Activated CD8-positive, alpha-beta memory T cell treated with anti-CD3 and anti-CD28 coated beads for 48 hours (primary cell): ENCODE measurements around the gene MFSD6.
"Not testable (repeated sequence)": the region's sequence is repeated elsewhere in the genome, so short reads cannot be mapped to it uniquely, and the experiment has no call there.

Experiments used
- DNase-seq, 3 experiments: peaks; one replicate each; pipeline ENCODE4 v3.0.0-alpha.2; 2020; ENCODE audit warnings: low read depth in 2 of 3, low spot score in 2 of 3

The MFSD6 gene

GRCh38 chr2:190407662-190408537, at the start of gene MFSD6:
TSS of gene MFSD6 (plus strand) at chr2:190408355. CDS start at chr2:190436030, 27,675 bp downstream.
- DNase-seq: peak; percentile 22 to 34 (median 22)

- not testable (repeated sequence) for DNase-seq
Observed at GRCh38 chr2:190358655-190359448, 49.3 kb upstream of the MFSD6 start.

GRCh38 chr2:190360561-190360960, 47.6 kb upstream of the MFSD6 start:
- no peak for DNase-seq

DNA sequence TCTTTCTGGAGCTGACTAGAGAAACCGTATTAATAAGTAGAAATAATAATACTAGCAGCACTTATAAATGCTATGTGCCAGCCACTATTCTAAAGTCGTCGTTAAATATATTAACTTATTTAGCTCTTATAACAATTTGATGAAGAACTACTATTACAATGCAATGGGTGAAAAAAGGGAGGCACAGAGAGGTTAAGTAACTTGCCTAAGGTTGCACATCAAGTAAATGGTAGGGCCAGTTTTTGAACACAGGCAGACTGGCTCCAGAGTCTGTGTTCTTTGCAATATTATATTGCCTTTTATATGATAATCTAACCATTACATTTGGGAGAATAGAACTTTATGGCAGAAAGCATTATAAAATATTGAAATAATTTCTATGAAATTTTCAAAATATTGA, 47.2 kb upstream of the MFSD6 start:
- no peak for DNase-seq

DNA sequence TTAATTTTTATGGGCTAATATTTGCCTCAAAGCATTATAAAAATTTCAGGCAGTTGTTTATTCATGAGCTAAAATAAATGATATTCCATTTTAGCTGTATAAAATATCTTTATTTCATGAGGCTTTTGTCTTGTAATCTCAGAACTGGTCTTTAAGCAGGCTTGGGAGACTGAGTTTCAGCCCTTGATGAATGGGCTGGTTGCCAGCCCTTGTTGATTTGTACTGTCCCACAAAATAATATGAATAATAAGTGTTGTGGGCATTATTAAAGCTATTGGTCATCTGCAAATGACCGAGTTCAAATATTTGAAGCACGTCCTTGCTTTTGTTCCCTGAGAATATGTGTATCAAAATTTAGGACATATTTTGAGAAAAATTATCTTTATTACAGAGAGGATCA, 46.6 kb upstream of the MFSD6 start:
- no peak for DNase-seq

GRCh38 chr2:190362894-190363293, 45.3 kb upstream of the MFSD6 start:
- DNase-seq: no peak

- DNase-seq: no peak
Observed at GRCh38 chr2:190365499-190366204, 42.5 kb upstream of the MFSD6 start.

DNA sequence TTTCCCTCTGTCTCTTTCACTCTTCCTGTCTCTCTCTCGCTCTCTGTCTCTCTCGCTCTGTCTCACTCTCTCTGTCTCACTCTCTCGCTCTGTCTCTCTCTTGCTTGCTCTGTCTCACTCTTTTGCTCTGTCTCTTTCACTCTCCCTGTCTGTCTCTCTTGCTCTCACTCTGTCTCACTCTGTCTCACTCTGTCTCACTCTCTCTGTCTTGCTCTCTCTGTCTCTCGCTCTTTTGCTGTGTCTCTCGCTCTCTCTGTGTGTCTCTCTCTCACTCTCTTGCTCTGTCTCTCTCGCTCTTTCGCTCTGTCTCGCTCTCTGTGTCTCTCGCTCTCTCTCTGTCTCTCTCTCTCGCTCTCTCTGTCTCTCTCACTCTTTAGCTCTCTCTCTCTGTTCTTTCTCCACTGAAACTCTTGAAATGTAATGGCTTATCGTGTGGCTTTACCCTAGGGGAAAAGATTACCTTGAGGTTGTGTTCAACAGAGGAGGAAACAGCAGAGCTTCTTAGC, 41.9 kb upstream of the MFSD6 start:
- DNase-seq: no peak

DNA sequence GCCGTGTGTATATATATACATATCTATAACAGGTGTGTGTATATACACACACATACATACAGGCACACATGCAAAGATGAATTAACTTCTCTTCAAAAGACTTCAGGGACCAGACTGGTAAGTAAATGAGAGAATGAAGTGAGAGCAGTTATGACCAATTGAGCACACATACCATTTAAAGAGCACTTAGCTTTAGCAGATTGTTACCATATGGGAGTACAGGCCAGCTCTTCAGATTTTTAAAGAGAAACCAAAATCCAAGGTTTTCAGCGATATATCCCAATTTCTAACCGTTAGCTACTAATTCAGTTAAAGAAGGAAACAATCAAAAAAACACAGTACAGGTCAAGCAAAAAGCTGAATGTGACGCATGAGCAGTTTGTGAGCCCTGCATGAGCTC, 41.1 kb upstream of the MFSD6 start:
- DNase-seq: no peak

DNA sequence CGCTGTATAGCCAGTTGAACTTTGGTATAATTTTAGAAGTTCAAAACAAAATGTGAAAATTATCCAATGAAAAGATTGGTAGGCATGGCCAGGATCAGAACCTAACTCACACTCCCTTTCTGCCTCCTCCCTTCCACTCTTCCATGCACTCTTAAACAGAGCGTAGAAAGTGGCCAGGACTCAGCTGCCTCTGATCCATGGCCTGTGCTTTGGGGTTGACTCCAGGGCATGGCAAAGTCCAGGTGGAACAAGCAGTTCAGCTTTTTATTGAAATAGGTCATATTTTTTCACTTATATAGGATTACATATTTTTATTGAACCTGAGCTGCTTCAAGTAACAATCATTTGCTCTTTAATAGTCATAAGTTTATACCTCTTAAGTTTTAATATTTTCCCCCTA, 38.5 kb upstream of the MFSD6 start:
- DNase-seq: no peak

- no peak for DNase-seq
Observed at GRCh38 chr2:190376083-190376482, 32.1 kb upstream of the MFSD6 start.

GRCh38 chr2:190376591-190377245, 31.4 kb upstream of the MFSD6 start:
- DNase-seq: no peak

DNA sequence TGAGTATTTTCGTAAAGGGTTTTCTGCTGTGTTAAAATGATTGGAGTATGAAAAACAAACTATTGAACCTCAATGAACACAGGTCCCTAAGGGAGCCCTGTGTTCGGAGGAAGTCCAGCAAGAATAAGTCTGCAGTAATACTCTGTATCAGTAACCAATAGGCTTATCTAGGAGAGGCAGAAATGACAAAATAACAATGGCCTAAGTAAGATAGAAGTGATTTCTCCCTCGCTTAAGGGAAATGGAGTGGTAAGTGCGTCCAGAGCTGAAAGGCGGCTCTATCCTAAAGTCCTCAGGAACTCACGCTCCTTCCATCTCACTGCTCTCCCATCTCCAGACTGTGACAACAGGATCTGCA, 29.3 kb upstream of the MFSD6 start:
- DNase-seq: no peak

DNA sequence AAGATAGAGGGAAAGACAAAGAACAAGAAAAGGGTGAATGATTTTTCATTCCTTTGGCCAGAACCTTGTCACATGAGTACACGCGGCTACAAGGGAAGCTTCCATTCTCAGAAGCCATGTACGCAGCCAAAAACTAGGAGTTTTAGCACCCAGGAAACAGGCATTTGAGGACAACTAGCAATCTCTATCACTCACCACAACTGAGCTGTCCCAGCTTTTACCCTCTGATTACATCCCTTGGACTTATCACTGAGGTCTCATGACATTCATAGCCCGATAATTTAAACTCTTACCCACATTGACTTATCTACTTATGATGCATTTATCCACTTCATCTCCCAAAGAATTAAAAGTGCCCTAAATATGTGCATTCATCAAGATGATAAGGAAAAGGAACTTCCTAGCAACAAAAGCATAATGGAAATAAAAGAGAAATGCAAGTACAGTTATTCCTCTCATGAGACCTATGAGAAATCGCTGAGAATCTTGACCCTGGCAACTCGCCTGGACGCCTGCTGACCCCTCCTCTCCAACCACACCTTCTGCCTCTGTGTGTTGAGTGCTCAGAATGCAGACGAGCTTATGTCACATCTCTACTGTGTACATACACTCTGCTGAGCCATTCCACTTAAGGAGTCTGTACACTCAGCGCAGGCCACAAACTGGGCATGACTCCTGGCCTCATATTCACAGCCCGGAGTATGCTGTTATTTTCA, 28.7 kb upstream of the MFSD6 start:
- no peak for DNase-seq

DNA sequence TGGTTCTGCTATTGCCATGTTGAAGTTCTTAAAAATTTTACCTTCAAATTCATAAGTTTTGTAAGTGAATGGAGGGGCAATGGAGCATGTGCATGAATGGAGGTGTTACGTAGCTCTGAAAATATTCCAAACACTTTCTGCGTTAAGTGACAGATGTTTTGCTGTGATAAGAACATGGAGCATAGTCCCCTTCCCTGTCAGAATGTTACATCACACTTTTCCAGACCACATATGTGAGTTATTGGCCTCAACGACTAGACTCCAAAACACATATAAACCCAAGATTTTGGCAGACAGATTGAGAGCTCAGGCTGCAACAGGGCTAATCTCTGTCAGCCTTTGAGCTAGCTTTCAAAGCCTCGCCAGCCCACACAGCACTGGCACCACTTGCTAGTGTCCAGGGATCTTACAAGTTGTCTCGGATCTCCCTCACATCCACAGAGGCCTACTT, 27.2 kb upstream of the MFSD6 start:
- no peak for DNase-seq

- DNase-seq: no peak
Observed at GRCh38 chr2:190382851-190383250, 25.3 kb upstream of the MFSD6 start.

DNA sequence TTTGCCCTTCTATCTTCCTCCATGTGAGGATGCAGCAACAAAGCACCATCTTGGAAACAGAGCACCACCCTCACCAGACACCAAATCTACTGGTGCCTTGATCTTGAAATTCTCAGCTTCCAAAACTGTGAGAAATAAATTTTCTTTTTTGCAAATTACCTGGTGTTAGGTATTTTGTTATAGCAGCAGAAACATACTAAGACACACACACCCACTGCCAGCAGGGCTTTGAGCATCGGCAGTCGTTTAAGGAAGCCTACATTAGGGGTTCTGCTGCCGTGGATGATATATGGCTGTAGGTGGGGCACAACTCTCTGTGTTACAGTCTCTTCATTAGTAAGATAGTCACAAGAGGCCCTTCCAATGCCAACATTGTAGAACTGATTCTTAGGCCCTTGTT, 20.7 kb upstream of the MFSD6 start:
- DNase-seq: no peak

GRCh38 chr2:190396271-190396670, 11.9 kb upstream of the MFSD6 start:
- DNase-seq: no peak

DNA sequence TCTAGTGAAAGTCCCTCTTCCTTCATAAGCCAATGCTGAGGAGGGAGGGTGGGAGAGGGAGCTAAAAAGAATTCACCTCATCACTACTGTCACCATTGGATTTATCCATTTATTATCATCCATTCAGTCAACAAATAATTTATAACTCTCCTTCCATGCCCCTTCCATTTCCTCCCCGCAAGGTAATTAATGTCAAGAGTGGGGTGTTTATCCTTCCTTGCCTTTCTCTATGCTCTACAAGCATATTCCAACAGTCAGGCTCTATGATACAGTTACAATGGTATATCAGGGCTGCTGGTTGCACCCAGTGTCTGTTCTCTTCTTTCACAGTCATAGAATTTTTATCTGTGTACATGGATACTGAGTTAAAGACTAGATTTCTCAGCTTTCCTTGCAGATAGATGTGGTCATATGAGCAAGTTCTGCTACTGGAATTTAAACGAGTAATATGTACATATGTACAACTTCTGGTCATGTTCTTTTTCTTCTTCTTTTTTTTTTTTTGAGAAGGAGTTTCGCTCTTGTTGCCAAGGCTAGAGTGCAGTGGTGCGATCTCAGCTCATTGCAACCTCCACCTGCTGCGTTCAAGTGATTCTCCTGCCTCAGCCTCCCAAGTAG, 5.1 kb upstream of the MFSD6 start:
- no peak for DNase-seq

GRCh38 chr2:190404487-190404886, 3.7 kb upstream of the MFSD6 start:
- no peak for DNase-seq
